DMS114 treated with DMSO at 0.1 percent for 48 hours (cell line): Measurements from ENCODE around the gene PHGDH.
A peak's percentile ranks its signal among the peaks of the same experiment; 100 is the strongest.

Experiments used
- DNase-seq: peaks from one replicate; lab custom pipeline; 2025; ENCODE audit not compliant: unreplicated experiment; lab: John Stamatoyannopoulos, UW

Gene PHGDH

DNA sequence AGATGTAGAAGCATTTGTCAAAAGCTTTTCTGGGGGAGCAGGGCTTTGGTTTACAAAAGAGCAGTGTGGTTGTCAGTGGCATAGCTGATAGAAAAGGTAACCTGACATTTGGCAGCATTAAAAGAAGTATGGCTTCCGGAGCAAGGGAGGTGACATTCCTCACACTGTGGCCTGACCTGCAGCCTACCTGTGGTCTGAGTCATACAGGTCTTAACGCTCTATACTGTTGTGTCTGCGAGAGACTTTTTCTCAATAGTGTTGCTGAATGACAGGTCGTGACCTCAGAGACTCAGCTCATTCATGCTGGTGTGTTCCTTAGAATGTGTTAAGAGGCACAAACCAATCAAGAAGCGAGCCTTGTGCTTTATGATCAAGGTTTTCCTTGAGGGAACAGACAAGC, 19.3 kb downstream of the PHGDH start:
- no peak for DNase-seq

DNA sequence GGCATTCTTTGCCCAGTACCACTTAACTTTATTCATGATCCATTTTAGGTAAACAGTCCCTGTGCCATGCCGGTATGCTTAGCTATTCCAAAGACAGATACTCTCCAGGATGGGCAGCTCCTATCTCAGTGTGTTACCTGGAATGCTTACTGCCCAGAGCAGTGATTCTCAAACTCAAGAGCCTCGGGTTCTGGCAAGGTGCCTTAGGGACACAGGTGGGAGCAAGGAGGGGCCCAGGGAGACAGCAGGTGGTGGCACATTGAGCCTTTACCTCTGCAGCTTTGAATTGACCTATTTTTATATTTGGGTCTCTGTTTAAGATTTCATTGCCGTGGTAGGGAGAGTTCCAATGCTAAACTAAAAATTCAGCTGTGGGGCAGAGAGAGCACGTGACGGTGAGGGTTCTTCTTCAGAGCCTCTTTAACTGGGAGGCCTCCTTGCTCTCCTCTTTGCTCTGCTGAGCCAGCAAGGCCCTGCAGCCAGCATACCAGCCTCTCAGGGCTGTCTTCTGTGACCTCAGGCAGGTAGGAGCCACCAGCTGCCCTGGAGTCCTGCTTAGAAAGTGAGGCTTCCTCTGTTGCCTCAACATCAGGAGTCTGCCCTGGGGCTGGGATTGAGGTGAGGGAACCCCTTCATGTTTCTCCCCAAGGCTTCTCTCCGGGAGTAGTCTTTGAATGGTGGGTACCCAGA, 20.2 kb downstream of the PHGDH start:
- DNase-seq = no peak

DNA sequence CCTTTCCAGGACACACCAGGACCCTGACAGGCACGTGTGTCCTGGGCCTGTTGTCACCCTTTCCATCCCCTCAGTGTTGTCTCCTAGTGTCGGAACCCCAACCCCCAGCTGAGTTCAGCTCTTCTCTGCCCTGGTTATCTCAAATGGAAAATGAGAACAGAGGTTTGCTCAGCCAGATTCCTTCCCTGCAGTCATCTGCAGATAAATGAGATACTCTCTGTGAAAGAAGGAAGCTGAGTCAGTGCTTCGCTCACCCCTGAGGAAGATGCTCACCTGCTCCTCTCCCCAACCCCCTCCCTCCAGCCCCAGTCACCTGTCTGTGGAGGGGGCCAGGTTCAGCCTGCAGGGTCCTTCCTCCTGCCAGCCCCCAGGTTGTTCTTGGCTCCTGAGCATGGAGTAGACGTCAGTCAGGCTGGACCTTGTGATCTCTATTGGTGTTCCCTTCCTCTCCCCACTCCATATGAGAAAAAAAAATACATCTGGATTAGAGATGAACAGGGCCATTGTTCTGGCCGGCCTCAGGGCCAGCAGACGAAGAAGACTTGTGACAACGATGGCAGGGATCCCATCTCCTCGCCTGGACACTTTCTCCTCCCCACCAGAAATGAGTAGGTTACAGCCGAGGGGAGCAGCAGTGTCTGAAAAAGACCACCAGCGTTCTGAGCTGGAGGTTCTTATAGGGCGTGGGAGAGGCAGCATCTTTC, 20.9 kb downstream of the PHGDH start:
- DNase-seq = no peak

DNA sequence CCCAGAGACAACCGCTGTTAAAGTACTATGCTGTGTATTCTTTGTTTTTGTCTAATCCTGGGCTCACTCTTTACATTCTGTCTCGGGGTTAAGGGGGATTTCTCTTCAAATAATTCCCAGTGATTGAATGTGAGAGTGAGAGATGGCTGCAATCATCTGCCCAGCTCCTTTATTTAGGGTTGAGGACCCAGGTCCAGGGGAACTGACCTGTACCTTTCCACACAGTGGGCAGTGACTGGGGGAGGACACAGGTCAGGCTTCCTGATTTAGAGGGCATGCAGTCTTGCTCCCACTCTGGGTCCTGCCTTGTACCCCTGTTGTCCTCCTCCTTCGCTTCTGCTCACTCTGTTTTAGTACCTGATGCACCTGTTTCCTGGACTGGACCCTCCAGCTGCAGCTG, 22.0 kb downstream of the PHGDH start:
- DNase-seq = no peak

DNA sequence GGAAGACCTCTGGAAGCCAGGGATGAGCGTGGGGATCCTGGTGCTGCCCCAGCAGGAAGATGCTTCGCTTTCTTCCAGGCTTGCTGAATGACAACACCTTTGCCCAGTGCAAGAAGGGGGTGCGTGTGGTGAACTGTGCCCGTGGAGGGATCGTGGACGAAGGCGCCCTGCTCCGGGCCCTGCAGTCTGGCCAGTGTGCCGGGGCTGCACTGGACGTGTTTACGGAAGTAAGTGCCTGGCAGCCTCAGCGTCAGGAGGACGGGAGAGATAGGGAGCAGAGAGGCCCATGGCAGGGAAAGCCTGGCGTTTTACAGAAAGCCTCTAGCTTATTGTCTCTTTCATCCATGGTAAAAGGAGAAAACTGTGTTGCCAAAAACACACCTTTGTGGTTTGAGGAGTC, 23.5 kb downstream of the PHGDH start:
- DNase-seq = no peak

DNA sequence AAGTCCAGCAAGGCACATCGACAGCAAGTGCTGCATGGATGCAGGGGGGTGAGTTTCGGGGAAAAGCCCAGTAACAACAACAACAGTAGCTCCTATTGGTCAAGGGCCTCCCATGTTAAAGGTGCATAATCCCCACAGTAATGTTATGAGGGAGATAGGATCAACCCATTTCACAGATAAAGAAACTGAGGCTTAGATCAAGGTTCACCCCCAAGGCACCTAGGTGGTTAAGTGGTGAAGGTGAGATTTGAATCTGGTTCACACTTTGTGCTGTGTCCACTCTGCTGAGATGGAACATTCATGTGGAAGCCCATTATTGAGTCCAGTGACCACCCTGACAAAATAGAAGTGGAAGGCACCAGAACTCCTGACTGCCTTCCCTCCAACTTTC, 24.9 kb downstream of the PHGDH start:
- no peak for DNase-seq

DNA sequence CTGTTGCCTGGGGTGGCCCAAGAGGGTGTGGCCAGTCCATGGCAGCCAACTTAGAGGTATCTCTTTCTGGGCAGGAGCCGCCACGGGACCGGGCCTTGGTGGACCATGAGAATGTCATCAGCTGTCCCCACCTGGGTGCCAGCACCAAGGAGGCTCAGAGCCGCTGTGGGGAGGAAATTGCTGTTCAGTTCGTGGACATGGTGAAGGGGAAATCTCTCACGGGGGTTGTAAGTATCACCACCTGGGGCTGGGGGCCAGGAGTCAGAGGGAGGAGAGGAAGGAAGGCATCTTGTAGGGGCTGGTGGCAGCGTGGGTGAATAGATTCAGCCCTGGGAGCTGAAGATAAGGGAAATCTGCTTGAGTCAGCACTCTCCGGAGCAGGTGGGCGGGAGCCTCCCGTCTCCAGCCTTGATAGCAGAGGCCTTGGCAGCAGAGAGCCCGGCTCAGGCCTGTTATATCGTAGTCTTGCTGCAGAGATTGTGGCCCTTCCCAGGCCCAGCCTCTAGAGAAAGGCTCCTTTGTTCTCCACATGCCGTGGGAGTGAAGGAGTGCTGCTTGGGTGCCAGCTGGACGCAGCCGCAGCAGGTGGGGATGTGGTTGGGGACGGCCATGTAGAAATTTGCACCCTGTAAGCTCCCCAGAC, 25.4 kb downstream of the PHGDH start:
- no peak for DNase-seq

DNA sequence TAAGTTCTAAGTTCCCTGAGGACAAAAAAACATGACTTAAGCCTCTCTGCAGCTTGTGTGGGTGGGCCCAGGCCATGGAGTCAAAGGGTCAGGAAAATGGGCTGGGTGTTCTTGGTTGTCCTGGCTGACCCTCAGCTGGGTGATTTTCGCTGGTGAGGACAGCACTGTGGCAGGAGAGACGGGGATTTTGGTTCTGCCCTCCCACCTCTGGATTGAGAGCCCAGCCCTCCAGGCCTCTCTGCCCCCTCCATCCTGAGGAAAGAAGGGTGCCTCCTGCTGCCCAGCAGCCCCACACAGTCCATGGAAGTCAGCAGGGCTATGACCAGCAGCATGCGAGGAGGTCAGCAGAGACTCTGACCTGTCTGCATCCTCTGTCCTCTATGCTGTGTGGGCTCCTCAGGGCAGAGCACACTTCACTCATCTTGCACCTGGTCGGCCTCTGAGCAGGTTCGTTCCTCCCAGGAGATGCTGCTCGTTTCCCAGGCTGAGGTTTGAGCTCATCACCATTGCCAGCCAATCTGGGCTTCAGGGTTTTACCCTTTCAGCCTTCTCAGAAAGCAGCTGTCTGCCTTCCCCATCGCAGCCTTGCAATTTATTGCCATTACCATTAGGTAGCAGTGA, 26.5 kb downstream of the PHGDH start:
- no peak for DNase-seq

DNA sequence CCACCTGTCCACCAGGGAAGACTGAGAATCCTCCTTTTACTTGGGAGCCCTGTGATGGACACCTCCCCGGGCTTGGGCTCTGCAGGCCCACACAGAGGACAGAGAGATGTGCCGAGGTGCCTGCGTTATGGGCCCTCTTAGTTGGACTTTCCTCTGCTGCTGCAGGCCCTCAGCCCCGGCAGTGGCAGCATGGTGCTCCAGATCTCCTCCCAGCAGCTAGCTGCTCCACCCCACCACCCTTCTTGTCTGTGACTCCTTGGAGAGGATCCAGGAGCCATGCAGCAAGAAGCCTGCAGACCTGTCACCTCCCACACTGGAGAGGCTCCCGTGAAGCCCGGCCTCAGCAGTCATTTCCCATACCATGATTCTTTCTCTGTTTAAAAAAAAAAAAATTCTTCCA, 27.4 kb downstream of the PHGDH start:
- DNase-seq = no peak

DNA sequence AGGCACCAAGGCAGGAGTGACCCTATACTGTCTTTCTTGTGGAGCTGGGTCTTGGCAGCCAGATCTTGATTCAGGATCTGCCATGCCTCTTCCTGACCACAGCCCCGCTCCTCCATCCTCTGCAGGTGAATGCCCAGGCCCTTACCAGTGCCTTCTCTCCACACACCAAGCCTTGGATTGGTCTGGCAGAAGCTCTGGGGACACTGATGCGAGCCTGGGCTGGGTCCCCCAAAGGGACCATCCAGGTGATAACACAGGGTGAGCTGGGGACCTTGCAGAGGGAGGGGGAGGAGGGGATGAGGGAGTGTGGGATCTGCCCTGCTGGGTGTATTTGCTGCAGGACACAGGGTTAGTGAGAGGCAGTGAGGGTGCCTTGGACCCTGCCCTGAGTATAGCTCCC, 28.5 kb downstream of the PHGDH start:
- no peak for DNase-seq

DNA sequence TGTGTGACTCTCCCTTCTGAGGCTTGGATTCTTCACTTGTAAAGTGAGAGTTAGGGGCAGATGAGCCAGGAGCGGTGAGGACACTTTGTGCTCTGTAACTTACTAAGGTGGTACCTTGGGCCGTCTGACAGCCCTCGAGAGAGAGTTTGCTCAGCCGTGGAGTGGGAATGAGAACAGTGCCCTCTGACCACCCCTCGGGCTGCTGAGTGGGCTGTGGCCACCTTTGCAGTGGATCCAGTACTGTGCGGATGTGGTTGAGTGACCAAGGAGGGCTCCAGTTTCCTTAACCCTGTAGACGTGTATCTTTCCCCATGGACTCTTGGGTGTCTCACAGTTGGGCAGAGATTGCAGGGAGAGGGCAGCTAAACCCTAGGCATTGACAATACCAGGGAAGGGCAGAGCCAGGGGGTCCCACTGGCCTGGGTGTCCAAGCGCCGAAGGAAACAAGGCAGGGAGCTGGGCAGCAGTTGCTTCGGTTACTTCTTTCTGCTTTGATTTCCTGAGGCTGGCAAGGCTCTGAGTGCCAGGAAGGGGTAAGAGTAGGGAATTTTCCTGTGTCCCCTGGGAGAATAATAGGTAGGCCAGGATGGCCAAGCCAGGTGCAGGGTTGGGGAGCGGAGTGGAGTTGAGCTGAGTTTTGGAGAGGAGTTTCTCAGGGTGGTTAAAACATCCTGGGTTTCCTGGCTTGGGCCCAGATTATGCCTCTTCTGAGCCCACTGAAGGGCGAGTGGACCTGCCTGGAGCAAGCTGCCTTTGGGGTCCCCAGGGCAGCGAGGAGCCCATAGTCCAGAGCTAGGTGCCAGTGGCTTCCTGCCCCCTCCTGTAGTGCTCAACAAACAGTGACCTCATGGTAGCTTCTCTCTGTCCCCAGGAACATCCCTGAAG, 29.4 kb downstream of the PHGDH start:
- no peak for DNase-seq

DNA sequence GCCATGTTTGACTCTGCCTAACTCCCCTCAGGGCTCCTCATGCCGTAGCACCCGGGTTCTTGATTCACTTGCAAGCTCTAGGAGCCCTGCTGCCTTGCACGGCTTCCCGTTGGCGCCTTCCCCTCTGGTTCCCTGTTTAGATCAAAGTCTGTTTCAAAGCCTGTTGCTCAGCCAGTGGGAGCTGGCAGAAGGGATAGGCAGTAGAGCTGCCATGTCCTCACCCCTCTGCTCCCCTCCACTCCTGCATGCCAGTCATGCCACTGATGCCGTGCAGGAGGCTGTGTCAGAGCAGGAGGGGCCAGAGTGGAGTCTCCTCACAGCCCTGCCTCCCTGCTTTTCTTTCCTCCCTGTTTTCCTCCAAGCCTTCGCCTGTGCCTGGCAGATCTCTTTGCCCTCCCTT, 30.5 kb downstream of the PHGDH start:
- DNase-seq = no peak

DNA sequence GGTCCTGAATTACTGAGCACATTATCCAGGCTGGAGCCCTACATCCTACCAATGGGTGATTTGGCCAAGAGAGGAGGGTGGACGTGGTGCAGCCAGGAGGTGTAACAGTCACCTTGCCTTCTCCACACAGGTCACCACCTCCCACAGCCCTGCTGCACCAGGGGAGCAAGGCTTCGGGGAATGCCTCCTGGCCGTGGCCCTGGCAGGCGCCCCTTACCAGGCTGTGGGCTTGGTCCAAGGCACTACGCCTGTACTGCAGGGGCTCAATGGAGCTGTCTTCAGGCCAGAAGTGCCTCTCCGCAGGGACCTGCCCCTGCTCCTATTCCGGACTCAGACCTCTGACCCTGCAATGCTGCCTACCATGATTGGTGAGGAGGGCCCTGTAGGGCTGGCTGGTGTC, 30.9 kb downstream of the PHGDH start:
- DNase-seq = no peak

DNA sequence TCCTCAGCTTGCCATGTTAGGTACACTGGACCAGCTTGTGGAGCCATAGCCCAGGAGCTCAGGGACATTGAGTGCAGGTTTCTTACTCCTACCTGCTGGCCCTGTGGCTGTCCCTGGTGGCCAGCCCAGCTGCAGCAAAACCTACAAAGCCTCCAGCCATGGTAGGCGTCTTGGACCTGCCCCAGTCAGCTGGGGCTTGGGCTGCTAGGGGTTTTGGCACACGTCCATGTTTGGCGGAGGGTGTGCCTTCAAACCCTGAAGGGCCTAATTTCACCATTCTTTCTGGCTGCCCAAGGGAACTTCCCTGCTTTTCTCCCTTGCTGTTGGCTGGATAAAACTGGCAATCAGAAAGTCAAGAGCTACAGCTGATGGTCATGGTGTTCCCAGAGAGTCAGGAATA, 31.6 kb downstream of the PHGDH start:
- DNase-seq = no peak

DNA sequence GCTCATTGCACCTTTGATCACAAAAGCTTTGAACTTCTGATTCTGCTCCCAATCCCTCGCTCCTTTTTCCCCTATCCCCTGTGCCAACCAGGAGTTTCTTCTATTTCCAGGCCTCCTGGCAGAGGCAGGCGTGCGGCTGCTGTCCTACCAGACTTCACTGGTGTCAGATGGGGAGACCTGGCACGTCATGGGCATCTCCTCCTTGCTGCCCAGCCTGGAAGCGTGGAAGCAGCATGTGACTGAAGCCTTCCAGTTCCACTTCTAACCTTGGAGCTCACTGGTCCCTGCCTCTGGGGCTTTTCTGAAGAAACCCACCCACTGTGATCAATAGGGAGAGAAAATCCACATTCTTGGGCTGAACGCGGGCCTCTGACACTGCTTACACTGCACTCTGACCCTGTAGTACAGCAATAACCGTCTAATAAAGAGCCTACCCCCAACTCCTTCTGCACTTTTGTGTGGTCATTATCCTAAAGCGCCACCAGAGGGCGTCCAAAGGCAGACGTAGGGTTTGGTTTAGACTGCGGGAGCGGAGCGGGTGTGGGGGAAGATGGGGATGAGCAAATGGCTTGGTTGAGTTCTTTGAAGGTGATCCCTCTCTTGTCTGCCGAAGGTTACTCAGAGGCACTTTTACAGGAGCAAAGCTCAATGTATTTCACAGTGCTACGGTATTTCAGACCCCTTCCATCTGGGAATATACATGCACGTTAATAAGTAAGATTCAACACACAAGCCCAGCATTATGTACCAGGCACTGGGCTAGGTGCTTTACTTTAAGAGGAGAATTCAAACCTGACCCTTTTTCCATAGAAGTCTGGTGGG, 32.3 kb downstream of the PHGDH start:
- DNase-seq = peak; percentile 63

DNA sequence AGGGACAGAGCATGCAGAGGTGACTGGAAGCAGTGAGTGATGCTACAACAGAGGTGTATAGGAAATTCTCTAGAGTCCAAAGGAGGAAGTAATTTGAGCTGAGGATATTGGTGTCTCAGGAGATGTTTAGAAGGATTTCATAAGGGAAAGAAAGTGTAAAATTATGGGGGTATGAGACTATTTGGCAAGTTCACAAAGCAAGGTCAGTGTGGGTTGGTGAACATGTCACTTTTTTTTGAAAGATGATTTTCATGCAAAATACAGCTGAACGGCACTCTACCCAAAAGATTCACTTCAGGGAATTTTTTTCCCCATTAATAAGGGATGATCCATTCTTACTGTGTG, 32.8 kb downstream of the PHGDH start:
- DNase-seq = no peak

DNA sequence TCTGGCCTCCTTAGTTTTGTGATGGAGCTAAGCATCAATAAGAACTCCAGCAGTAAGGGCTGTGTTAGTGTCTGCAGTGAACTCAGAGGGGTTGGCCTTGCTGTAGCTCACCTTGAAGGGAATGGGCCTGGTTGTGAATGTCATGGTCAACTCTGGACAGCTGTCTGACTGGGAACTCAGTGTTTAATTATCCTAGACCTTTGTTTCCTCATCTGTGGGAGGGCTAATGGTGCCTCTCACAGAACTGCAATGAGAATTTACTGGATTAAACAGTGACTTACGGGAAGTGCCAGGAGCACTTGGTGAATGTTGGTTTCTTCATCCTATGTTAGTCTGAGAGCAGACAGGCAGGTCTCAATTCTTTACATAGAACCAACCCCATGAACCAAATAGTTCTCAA, 33.3 kb downstream of the PHGDH start:
- DNase-seq = no peak

DNA sequence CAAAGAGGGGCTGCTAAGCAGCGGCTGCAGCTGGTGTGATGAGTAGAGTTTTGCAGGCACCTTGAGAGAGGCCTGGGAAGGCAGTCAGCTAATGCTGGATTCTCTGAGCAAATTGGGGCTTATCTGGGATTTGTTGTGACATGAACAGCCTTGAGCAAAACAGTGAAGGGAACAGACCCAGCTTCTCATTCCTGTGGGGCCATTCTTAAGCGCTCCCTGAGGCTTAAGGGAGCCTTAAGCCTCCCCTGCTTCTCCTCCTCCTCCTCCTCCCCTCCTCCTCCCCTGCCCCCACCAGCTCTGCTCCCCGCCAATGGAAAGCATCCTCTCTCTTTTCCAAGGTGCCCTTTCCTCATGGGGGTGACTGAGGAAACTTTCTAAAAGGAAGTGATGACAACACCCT, 35.7 kb downstream of the PHGDH start:
- DNase-seq = no peak

DNA sequence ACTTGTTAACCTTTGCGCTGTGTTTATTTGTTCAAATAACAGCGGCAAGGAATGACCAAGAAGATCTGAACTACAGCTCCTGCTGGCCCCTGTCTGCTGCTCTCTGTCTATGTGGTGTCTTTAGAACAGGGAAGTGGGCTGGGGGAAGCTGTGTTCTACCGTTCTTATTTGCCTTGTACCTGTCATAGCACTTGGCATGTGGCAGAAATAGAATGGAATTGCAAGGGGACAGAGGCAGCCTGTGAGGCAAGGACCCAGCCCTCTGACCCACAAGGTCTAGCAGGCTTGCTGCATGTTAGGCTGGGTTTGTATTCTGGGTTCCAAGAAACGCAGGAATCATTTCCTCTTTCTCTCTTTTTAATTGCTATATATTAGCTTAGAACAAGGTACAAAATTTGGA, 36.3 kb downstream of the PHGDH start:
- DNase-seq = no peak

DNA sequence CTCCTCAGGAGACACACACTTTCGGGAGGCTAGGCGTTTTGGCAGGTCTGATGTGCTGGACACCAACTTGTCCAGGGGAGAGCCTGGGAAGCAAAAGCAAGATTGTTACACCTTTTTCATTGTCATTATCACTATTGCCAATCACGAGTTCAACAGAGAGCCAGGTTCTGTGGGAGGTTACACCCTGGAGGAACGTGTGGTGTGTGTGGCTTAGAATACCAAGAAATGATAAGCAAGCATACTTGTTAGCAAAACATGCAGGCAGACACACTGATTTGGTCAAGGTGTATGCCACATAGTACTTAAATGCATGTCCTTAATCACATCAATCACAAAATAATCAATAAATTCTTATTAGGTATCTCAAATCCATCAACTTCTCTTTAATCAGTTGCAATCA, 40.9 kb downstream of the PHGDH start:
- no peak for DNase-seq
